PC-3 (cell line): ENCODE results near the gene ZNF577.

Source experiments
- CTCF ChIP-seq: fragments of 300-600 bp; sonication (generic); conservative IDR thresholded peaks from 2 replicates; pipeline ENCODE4 v1.5.1; 2017; ENCODE audit warnings: antibody characterized with exemption, low read depth, mild to moderate bottlenecking, low read length
- EZH2 ChIP-seq: fragments of 300-600 bp; sonication (generic); IDR thresholded peaks from one replicate; pipeline ENCODE4 v1.6.1; 2017; ENCODE audit warnings: antibody characterized with exemption, mild to moderate bottlenecking, low read length; ENCODE audit not compliant: unreplicated experiment
- EZH2phosphoT487 ChIP-seq: fragments of 300-600 bp; sonication (generic); IDR thresholded peaks from 2 replicates; pipeline ENCODE4 v1.6.1; 2018; ENCODE audit warnings: mild to moderate bottlenecking, antibody characterized with exemption, low read length, borderline replicate concordance

DNA sequence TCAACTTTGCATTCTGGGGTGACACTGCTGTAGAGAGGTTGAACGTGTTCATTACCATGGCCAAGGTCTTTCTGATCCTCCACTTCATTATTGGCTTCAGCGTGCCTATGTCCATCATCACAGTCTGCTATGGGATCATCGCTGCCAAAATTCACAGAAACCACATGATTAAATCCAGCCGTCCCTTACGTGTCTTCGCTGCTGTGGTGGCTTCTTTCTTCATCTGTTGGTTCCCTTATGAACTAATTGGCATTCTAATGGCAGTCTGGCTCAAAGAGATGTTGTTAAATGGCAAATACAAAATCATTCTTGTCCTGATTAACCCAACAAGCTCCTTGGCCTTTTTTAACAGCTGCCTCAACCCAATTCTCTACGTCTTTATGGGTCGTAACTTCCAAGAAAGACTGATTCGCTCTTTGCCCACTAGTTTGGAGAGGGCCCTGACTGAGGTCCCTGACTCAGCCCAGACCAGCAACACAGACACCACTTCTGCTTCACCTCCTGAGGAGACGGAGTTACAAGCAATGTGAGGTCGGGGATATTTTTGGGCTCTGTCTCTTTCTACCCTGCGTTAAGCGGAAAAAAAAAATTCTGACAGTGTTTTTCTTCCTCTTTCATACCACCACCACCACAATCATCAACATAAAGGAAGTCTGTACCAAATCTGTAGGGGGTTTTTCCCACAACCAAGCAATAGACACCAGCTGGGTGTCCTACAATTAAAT is 63.3 kb downstream of the ZNF577 start:
- no peak for TF ChIP-seq CTCF
- TF ChIP-seq EZH2, result no peak
- TF ChIP-seq EZH2phosphoT487, result no peak
